HG02938 (cell line): ENCODE results near the gene ABO.
"Not testable (repeated sequence)": the region's sequence is repeated elsewhere in the genome, so short reads cannot be mapped to it uniquely, and the experiment has no call there.

Experiments used
- ATAC-seq: cut with Tn5 transposase; IDR thresholded peaks from one replicate; pipeline ENCODE4 v1.9.1; 2021; ENCODE audit warnings: mild to moderate bottlenecking, moderate library complexity; ENCODE audit not compliant: unreplicated experiment

The ABO gene

DNA sequence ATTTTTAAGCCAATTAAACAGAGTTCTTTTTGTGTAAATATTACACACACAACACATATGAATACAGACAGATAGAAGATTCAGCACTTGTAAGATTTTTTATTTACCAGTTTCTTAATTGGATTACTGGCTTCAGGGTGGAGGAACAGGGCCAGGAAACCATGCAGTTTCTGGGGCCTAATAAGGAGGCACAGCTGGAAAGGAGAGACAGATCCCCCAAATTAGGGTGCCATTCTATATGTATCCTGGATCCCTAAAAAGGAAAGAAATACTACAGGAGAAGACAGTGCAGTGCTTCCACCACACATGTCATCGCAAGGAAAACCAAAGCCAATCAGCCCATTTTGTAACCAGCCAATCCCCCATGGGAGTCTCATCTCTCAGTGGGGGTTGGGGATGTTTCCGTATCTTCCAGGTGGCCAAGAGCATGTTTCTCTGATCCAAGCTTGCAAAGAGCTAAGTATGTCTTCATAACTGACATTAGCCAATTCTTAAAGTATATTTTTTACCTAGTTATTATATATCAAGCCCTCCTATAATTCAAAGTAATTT, 15.8 kb upstream of the ABO start:
- no peak for ATAC-seq

GRCh38 chr9:133286523-133286922, 11.5 kb upstream of the ABO start:
- ATAC-seq, result no peak

DNA sequence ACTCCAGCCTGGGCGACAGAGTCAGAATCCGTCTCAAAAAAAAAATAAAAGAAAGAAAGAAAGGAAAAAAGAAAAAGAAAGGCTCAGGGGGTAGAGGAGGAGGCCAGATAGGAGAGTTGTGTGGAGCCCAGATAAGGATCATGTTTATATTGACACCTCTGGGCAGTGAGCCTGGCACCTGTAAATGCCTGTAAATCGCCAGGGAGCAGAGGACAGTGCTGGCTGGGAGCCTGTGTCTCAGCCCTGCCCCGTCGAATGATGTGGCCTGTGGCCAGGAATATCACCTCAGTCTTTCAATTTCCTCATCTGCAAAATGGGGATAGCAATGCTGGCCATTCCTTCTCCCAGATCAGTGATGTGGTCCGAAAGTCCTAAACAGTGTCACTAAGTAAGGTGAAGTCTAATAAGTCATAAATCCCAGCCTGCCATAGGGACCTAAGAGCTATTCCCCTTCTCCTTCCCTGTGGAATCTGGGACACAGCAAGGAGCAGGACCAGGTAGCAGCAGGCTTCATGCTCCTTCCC, 10.3 kb upstream of the ABO start:
- ATAC-seq, result no peak

DNA sequence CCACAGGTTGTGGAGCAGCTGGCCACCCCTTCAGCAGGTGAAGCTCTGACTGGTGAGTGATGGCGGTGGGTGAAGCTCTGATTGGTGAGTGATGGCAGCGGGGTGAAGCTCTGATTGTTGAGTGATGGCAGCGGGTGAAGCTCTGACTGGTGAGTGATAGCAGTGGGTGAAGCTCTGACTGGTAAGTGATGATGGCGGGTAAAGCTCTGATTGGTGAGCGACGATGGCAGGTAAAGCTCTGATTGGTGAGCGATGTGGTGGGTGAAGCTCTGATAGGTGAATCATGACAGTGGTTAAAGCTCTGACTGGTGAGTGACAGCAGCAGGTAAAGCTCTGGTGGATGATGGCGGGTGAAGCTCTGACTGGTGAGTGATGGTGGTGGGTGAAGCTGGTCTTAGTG, 9.4 kb upstream of the ABO start:
- no peak for ATAC-seq

DNA sequence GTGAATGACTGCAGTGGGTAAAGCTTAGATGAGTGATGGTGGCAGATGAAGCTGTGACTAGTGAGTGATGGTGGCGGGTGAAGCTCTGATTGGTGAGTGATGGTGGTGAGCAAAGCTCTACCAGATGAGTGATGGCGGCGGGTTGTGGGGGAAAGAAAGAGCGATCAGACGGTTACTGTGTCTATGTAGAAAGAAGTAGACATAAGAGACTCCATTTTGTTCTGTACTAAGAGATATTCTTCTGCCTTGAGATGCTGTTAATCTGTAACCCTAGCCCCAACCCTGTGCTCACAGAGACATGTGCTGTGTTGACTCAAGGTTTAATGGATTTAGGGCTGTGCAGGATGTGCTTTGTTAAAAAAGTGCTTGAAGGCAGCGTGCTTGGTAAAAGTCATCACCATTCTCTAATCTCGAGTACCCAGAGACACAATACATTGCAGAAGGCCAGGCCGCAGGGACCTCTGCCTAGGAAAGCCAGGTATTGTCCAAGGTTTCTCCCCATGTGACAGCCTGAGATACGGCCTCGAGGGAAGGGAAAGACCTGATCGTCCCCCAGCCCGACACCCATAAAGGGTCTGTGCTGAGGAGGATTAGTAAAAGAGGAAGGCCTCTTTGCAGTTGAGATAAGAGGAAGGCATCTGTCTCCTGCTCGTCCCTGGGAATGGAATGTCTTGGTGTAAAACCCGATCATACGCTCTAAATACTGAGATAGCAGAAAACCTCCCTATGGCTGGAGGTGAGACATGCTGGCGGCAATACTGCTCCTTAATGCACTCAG, 8.4 kb upstream of the ABO start:
- ATAC-seq, result not testable (repeated sequence)

DNA sequence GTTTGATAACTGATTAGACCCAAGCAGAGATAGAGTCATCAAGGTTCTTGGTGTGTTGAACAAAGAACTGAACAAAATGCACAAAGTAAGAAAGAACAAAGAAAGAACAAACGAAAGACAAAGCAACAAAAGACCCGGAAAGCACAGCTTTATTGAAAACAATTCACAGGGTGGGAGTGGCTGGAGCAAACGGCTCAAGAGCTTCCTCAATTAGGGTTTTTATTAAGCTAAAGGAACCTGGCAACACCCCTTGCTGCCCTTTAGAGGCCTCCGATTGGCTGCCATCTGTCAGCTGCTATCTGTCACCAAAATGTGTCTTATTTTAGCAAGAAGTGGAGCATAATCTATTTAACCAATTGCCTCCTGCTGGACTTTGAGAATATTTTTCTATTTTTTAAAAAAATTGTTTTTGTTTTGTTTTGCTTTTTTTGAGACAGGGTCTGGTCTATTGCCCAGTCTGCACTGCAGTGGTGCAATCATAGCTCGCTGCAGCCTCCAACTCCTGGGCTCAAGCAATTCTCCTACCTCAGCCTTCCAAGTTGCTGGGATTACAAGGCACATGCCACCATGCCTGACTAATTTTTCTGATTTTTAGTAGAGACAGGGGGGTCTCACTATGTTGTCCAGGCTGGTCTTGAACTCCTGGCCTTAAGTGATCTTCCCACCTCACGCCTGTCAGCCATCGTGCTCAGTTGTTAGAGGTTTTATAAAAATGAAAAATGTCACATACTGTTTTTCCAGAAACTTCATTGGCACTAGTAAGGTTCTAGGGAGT, 7.7 kb upstream of the ABO start:
- ATAC-seq, result no peak

- ATAC-seq, result no peak
Measured at GRCh38 chr9:133280392-133280791, 5.4 kb upstream of the ABO start.

- ATAC-seq, result no peak
Measured at GRCh38 chr9:133278161-133279114, 3.4 kb upstream of the ABO start.

- no peak for ATAC-seq
Measured at GRCh38 chr9:133277467-133277866, 2.5 kb upstream of the ABO start.

DNA sequence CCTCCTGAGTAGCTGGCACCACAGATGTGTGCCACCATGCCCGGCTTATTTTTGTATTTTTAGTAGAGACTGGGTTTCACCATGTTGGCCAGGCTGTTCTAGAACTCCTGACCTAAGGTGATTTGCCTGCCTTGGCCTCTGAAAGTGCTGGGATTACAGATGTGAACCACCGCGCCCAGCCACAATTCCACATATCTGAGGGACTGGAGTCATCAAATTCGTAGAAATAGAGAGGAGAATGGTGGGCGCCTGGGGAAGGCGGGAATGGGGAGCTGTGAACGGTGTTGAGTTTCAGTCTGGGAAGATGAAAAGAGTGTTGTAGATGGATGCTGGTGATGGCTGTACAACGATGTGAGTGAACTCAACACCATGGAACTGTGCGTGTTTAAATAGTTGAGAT, 1.9 kb upstream of the ABO start:
- no peak for ATAC-seq

DNA sequence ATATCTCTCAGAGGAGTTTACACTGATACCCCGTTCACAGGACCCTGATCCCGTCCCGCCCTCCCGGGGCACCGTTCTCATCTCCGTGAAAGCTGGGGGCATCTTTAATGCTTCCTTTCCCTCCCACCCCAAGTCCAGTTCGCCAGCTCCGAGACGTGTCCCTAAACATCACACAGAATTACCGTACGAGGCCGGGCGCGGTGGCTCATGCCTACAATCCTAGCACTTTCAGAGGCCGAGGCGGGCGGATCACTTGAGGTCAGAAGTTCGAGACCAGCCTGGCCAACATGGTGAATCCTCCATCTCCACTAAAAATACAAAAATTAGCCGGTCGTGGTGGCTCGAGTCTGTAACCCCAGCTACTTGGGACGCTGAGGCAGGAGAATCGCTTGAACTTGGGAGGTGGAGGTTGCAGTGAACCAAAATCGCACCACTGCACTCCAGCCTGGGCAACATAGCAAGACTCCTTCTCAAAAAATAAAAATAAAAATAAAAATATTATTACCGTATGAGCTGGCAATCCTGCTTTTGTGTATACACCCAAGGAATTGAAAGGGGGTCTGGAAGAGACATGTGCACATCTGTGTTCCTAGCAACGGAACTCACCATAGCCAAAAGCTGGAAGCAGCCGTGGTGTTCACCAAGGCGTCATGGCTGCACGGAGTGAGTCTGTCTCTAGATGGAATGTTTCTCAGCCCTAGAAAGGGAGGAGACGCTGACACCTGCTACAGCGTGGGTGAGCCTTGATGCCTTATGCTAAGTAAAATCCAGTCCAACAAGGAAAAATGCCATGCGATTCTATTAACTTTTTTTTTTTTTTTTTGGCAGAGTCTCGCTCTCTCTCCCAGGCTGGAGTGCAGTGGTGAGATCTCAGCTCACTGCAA, 1.2 kb upstream of the ABO start:
- ATAC-seq, result no peak

GRCh38 chr9:133274236-133275104, 531 bp downstream of the ABO start:
- no peak for ATAC-seq

- no peak for ATAC-seq
Measured at GRCh38 chr9:133273819-133274218, 1.2 kb downstream of the ABO start.

DNA sequence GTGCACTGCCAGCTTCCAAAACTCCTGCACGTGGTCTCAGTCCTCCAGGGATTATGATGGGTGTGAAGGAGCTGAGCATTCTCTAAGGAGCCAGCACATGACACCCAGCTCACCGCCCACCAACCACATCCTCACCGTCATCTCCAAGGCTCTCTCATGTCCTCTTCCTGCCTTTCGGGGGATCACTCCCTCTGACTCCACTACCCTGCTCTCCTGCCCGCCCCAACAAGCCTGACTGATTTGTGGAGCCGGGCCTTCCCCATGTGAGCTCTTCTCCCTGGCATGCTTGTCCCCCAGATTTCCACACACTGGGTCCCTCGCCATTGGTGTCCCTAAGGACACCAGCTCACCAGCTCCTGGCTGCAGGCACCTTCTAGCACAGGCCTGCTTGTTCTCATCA, 1.9 kb downstream of the ABO start:
- no peak for ATAC-seq

DNA sequence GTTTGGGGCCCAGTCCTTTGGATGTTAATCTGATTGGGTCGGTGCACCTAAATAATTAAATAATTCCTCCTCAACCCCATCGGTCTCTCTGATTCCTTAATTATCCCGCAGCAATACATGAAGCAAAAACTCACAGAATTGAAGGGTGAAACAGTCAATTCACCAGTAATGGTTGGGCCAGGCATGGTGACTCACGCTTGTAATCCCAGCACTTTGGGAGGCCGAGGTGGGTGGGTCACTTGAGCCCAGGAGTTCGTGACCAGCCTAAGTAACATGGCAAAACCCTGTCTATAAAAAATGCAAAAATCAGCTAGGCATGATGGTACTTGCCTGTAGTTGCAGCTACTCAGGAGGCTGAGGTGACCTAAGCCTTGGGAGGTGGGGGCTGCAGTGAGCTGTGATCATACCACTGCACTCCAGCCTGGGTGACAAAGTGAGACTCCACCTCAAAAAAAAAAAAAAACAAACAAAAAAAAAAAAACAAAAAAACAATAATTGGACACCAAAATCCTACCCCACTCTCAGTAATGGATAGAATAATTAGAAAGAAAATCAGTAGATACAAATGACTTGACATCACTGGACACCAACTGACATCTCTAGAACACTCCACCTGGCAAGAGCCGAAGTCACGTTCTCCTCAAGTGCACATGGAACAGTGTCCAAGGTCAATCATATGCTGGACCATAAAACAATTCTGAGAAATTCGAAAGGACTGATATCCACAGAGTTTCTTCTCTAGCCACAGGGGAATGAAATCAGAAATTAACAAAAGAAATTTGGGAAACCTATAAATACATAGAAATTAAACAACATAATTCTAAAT, 5.3 kb downstream of the ABO start:
- no peak for ATAC-seq

GRCh38 chr9:133269136-133269535, 5.9 kb downstream of the ABO start:
- not testable (repeated sequence) for ATAC-seq

- ATAC-seq, result no peak
Measured at GRCh38 chr9:133268335-133269056, 6.5 kb downstream of the ABO start.
